NCI-H1694 (cell line): ENCODE results near the gene SH3TC2.

ENCODE experiments used
- DNase-seq: peaks from one replicate; lab custom pipeline; 2025; lab: John Stamatoyannopoulos, UW

Gene SH3TC2

DNA sequence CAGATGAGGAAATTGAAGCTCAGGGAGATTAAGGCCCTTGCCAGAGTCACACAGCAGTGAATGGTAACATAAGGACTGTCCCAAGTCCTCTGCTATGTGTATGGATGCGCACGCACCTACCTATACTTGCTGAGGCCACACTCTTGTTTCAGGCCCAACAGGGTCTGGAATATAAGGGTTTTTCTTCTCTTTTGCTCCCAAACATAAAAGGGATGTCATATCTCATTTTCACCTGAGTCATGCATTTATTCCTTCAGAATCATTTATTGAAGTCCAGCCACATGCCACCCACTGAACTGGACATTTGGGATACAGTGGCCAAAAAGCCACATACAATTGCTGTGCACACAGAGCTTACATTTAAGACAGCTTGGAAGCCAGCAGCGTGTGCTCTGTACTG lies 92.0 kb downstream of the SH3TC2 start:
- no peak for DNase-seq

DNA sequence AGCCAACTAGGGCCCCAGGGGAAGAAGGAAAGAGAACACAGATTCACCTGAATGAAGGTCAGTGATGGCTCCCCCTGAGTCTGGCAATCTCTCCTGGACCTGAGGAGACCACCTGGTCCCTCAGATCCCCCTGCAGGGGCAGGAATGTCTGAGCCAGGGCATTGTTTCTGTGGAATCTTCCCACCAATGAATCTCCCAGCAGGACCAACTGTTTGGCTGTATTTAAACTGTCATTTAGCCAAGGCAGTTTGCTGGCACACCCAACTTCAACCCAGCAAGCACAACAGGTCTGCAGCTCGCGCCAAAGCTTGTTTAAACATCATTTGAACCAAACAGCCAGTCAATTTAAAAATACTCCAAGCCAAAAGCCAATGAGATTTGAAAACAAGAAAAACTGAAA lies 92.6 kb downstream of the SH3TC2 start:
- DNase-seq, result no peak

DNA sequence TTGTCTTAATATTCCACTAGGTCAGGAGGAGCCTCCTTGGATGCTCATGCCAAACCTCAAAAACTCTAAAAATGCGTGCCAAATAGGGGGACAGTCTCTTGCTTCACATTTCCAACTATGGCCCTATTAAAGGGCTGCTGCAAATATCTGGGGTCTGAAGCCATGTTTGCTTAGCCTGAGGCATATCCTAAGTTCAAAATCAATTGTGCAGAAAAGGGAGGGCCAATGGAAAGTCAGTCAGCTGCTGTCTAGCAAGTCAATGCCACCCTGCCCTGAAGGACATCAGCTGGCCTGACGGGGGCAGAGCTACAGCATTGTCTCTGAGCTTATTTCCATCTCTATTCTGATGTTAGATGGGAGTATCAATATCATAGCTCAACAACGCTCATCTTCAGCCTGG lies 93.6 kb downstream of the SH3TC2 start:
- DNase-seq, result no peak

- DNase-seq, result no peak
Observed at GRCh38 chr5:148968311-148968710, 94.6 kb downstream of the SH3TC2 start.

DNA sequence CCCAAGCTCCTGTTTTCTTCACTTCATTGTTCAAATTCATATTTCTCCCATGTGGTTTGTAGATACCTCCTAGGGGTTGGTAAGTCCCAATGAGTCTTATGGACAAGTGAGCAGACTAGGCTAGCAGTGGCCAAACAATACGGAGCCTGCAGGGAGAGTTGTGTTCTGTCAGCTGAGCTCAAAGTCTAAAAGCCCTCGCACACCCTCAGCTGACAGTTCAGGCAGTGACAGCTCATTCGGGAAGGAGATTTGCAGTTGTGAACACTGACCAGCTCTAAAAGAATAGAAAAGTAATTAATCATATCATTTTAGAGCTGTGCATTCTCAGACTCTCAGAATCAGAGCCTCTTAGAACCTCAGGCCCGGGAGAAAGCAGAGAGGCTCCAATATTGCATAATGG lies 95.1 kb downstream of the SH3TC2 start:
- no peak for DNase-seq

DNA sequence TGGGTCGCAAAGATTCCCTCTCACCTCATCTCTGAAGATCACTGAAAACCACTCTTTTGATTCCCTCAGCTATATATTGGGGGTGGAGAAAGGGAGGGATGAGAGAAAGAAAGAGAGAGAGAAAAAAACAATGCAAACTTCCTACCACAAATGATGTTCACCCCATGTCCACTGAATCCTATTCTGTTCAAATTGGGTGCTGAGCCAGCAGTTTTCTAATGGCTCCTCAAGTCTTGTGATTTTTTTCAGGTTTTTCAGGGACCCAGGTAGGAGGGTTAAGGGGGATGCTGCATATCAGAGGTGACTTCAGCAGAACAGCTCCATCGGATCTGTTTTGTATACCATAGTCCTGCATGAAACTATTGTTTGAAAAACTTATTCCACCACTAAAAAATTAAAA lies 95.9 kb downstream of the SH3TC2 start:
- no peak for DNase-seq

DNA sequence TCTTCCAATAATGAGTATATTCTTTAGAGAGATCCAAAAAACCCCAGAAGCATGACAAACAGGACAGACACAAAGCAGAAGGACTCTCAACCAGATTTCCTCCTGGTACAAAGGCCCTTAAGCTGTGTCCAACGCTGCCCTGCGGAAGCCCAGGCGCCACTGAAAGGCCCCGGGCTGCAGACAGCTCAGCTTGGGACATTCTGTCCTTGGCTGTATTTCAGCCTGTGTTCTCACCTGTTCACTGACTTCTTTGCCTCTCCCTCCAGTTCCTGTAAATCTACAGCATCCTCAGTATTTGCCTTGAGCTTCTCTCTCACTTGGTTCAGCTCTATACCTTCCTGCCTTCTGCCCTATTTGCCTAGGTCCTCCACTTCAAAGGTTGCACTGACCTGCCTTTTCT lies 96.5 kb downstream of the SH3TC2 start:
- no peak for DNase-seq

DNA sequence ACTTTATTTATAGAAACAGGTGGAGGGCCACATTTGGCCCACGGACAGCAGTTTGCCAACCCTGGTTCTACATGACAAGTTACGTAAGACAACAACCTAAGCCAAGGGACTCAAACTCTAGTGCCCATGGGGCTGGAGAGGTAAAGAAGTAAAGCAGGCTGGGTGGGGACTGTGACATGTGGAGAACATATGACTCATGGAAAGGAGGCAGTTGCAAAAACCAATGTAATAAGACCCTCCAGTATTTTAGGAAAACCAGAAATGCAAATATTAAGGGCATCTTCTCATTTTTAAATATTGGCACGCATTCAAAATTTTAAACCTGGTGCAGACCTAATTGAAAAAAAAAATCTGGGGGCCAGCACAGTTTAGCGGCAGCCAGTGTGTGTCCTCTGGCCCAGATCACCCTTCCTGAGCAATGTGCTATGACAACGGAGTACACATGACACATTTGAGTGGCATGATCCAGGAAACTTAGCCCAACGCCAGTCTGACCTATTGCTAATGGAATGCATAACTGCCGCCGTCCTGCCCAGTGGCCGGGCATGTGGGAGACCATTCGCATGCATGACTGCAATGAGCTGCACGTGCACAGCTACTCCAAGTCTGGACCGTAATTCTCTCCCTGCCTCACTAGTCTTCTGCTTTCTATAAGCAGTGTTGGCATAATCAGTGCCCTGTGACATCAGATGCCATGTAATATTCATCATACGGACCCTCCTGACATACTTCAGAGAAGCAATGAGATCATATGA lies 97.2 kb downstream of the SH3TC2 start:
- no peak for DNase-seq

DNA sequence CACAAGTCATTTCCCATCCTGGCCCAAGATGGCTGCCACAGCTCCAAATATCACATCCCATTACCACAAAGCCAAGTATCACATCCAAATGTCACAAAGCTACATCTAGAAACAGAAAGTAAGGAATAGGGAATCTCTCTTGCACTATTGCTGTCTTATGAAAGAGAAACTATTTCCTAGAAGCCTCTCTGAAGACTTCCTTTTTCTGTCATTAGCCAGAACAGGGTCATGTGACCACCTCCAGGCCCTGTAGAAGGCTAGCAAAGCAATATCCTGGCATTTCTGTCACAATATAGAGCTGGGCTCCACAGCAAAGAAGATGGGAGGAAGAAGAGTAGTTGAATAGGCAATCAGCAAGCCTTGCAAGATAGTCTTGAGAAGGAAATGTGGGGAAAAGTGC lies 99.2 kb downstream of the SH3TC2 start:
- DNase-seq, result no peak

- DNase-seq, result no peak
Observed at GRCh38 chr5:148962761-148963324, 100.0 kb downstream of the SH3TC2 start.

DNA sequence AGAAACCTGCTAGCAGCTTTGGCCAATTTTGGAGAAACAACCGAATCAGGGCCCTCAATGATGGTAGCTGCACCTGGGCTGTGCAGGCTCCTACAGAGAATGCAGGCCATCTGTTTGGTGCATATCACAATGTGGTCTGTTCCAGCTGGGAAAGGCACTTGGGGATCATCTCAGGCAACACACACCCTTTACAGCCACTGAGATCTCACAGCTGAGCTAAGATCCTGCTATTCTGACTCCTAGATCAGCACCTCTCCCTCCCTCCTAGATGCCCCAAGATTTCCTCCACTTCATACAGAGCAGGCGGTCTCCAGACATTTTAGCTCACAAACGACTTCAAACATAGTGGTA lies 100.7 kb downstream of the SH3TC2 start:
- DNase-seq, result no peak

GRCh38 chr5:148961261-148962199 lies 101.3 kb downstream of the SH3TC2 start:
- DNase-seq, result no peak

DNA sequence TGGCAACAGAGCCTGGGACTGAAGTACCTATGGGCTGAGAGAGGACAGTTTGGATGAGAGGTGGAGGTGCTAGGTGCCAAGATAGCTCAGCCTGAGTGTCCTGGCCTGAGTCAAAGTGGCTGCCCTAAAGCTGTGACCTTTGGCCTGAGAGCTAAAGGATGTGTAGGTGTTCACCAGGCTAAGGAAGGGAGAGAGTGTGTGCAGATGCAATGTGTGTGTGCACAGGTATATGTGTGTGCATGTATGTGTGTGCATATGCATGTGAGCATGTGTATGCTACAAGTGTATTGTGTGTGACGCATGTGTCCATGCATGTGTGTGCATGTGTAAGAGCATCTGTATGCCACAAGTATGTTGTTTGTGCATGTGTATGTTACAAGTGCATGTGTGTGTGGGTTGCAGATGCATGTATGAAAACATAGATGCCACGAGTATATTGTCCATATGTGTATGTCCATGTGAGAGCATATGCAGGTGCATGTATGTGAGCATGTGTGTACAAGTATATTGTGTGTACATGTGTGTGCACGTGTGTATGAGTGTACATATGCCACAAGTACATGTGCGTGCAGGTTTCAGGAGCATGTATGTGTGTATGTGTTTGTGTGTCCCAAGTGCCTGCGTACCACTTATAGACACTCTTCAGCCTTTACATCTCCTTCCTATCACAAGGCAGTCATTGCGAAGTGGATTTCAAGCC lies 102.6 kb downstream of the SH3TC2 start:
- DNase-seq, result no peak

DNA sequence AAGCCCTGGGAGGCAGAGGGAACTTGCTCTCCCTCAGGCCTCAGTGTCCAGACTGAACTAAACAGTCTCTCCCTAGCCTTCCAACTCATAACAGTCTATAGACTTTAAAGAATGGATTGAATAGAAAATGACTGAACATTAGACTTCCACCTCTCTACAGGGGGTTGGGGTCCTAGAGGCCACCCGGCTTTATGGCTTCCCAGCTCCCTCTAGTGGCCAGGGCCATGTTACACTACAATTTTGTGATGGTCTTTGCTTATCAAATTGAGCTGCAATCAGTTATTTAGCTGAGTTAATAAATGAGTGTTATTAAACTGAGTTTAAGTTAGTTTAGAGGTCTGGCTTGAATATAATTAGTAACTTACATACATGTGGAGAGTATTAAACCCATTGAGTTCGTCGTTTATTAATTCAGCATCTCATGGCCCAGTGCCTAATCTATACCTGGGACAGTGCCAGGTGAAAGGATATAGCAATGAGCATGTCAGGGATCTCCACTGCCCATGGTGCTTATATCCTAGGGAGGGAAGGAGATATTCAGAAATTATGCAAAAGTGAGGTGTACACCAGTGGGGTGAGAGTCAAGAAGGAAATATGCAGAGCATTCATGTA lies 105.2 kb downstream of the SH3TC2 start:
- DNase-seq, result peak; percentile 0

DNA sequence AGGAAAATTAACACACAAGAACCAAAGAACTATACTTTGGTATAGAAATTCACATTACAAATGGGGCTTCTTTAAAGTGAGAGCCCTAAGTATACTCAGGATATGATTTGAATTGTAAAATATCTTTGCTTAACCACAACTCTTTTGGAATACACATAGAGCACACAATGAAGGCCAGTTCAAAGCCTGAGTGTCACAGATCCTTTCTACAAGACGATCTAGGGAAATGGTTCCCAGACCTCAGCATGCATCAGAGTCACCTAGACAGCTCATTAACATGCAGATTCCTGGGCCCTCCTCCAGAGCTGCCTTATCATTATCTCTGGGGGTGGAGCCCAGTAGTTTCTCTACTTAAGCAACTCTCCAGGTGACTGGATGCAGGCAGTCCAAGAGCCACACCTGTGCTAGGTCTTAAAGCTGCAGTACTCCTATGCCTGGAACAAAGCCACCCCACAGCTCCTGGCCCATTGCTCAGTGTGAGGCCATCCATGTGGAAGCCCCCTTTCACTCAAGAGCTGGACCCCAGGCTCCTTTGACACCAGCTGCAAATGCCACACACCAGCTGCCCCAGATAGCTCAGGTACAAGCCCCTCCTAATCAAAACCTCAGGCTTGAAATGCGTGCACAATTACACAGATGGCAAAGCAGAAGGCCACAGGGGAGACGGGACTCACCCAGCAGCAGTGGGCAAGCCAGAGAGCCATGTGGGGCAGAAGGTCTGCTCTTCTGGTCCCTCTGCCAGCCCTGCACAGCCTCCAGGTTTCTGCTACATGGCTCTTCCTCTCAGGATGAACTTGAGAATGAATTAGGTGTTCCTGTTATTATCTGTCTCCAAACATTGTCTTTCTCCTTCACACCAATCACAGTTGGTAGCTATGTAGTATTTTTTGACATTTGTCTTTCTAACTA lies 106.1 kb downstream of the SH3TC2 start:
- DNase-seq, result no peak
